Stomach smooth muscle (tissue), 2 donors: ENCODE data around the gene APMAP.
"Not testable (repeated sequence)": the region's sequence is repeated elsewhere in the genome, so short reads cannot be mapped to it uniquely, and the experiment has no call there.

Experiments used
- H3K27ac ChIP-seq: one replicate; pipeline ENCODE4 v1.7.0; 2013; ENCODE audit warnings: mild to moderate bottlenecking, low read length, inconsistent platforms
- H3K27me3 ChIP-seq, 2 donors: one replicate each; pipeline ENCODE4 v1.7.0; 2013; ENCODE audit warnings: low read length in 2 of 2; ENCODE audit not compliant: insufficient read depth in 2 of 2, control insufficient read depth in 1 of 2
- H3K36me3 ChIP-seq, 2 donors: one replicate each; pipeline ENCODE4 v1.7.0; 2013; ENCODE audit warnings: low read length in 2 of 2; ENCODE audit not compliant: control insufficient read depth in 2 of 2, insufficient read depth in 2 of 2
- H3K4me1 ChIP-seq: one replicate; pipeline ENCODE4 v1.7.0; 2013; ENCODE audit warnings: low read length; ENCODE audit not compliant: control insufficient read depth, insufficient read depth
- H3K4me3 ChIP-seq, 2 donors: one replicate each; pipeline ENCODE4 v1.7.0; 2013; ENCODE audit warnings: low read length in 2 of 2
- H3K9ac ChIP-seq, 2 donors: one replicate each; pipeline ENCODE4 v1.7.0; 2013; ENCODE audit warnings: low read length in 2 of 2, mild to moderate bottlenecking in 1 of 2
- H3K9me3 ChIP-seq, 2 donors: one replicate each; pipeline ENCODE4 v1.7.0; 2013; ENCODE audit warnings: low read length in 2 of 2; ENCODE audit not compliant: control insufficient read depth in 2 of 2
- donor health status: healthy.
- donor health status: Pancreatic carcinoma.

The APMAP gene

GRCh38 chr20:25006431-25007167, 14.0 kb upstream of the APMAP start:
- H3K36me3 ChIP-seq = peaks cover 10 to 34% of the 10 kb centered on the region in 2 donors
- no peaks in the 10 kb centered on the region for H3K27me3 ChIP-seq
- no peak overlapping the region for H3K4me3 ChIP-seq
- H3K9ac ChIP-seq = no peak overlapping the region
- H3K9me3 ChIP-seq = no peaks in the 10 kb centered on the region
- H3K27ac ChIP-seq = peak overlapping the region; percentile 82
- H3K4me1 ChIP-seq = peaks cover 54% of the 10 kb centered on the region

- H3K27me3 ChIP-seq = no peaks in the 10 kb centered on the region
- H3K9ac ChIP-seq = peak overlapping the region; percentile 0 to 51
- H3K4me3 ChIP-seq = peak overlapping the region in 1 of 2 donors; percentile 29
- peaks cover 55% of the 10 kb centered on the region for H3K4me1 ChIP-seq
- peaks cover 9 to 30% of the 10 kb centered on the region in 2 donors for H3K36me3 ChIP-seq
- H3K27ac ChIP-seq = peak overlapping the region; percentile 82
- H3K9me3 ChIP-seq = no peaks in the 10 kb centered on the region
These were observed 13.1 kb upstream of the APMAP start for GRCh38 chr20:25005661-25006060.

- peaks cover 9 to 27% of the 10 kb centered on the region in 2 donors for H3K36me3 ChIP-seq
- peak overlapping the region; percentile 82 for H3K27ac ChIP-seq
- H3K9ac ChIP-seq = peak overlapping the region in 1 of 2 donors; percentile 0
- H3K27me3 ChIP-seq = no peaks in the 10 kb centered on the region
- no peaks in the 10 kb centered on the region for H3K9me3 ChIP-seq
- peak overlapping the region in 1 of 2 donors; percentile 29 for H3K4me3 ChIP-seq
- H3K4me1 ChIP-seq = peaks cover 58% of the 10 kb centered on the region
These were observed 12.7 kb upstream of the APMAP start for GRCh38 chr20:25005220-25005619.

- Histone ChIP-seq H3K9ac (no peak overlapping the region), H3K4me1 (peaks cover 59% of the 10 kb centered on the region), H3K27me3 (no peaks in the 10 kb centered on the region), H3K4me3 (no peak overlapping the region), H3K9me3 (no peaks in the 10 kb centered on the region), H3K27ac (no peak overlapping the region), H3K36me3 (peaks cover 9 to 13% of the 10 kb centered on the region in 2 donors)
These were observed 10.5 kb upstream of the APMAP start for GRCh38 chr20:25003002-25003401.

- not testable (repeated sequence) for H3K36me3 ChIP-seq, H3K27me3 ChIP-seq, H3K9ac ChIP-seq, H3K4me3 ChIP-seq, H3K9me3 ChIP-seq, H3K27ac ChIP-seq
- H3K4me1 ChIP-seq = peaks cover 56% of the 10 kb centered on the region
These were observed 8.8 kb upstream of the APMAP start for GRCh38 chr20:25001323-25001722.

- H3K27me3 ChIP-seq = no peaks in the 10 kb centered on the region
- H3K9ac ChIP-seq = no peak overlapping the region
- H3K27ac ChIP-seq = peak overlapping the region; percentile 78
- no peaks in the 10 kb centered on the region for H3K36me3 ChIP-seq
- H3K9me3 ChIP-seq = no peaks in the 10 kb centered on the region
- peaks cover 56% of the 10 kb centered on the region for H3K4me1 ChIP-seq
- H3K4me3 ChIP-seq = no peak overlapping the region
These were observed 7.8 kb upstream of the APMAP start for GRCh38 chr20:25000268-25000801.

- H3K36me3 ChIP-seq = no peaks in the 10 kb centered on the region
- no peaks in the 10 kb centered on the region for H3K9me3 ChIP-seq
- H3K27me3 ChIP-seq = no peaks in the 10 kb centered on the region
- H3K27ac ChIP-seq = peak overlapping the region; percentile 78
- peaks cover 56% of the 10 kb centered on the region for H3K4me1 ChIP-seq
- no peak overlapping the region for H3K4me3 ChIP-seq
- no peak overlapping the region for H3K9ac ChIP-seq
These were observed 7.0 kb upstream of the APMAP start for GRCh38 chr20:24999568-24999967.

- H3K36me3 ChIP-seq = no peaks in the 10 kb centered on the region
- H3K9ac ChIP-seq = peak overlapping the region in 1 of 2 donors; percentile 62
- no peaks in the 10 kb centered on the region for H3K9me3 ChIP-seq
- H3K4me1 ChIP-seq = peaks cover 58% of the 10 kb centered on the region
- H3K27me3 ChIP-seq = no peaks in the 10 kb centered on the region
- peak overlapping the region in 1 of 2 donors; percentile 55 for H3K4me3 ChIP-seq
- peak overlapping the region; percentile 78 for H3K27ac ChIP-seq
These were observed 6.3 kb upstream of the APMAP start for GRCh38 chr20:24998631-24999445.

- Histone ChIP-seq H3K27me3 (no peaks in the 10 kb centered on the region), H3K4me3 (no peak overlapping the region), H3K36me3 (no peaks in the 10 kb centered on the region), H3K4me1 (peaks cover 62% of the 10 kb centered on the region), H3K9me3 (no peaks in the 10 kb centered on the region), H3K9ac (peak overlapping the region in 1 of 2 donors; percentile 62), H3K27ac (peak overlapping the region; percentile 78)
These were observed 5.6 kb upstream of the APMAP start for GRCh38 chr20:24998121-24998520.

GRCh38 chr20:24996449-24997377, 4.2 kb upstream of the APMAP start:
- Histone ChIP-seq H3K4me1 (peaks cover 69% of the 10 kb centered on the region), H3K27ac (no peak overlapping the region), H3K9ac (no peak overlapping the region)

More at GRCh38 chr20:24996449-24997377, 4.2 kb upstream of the APMAP start:
- Histone ChIP-seq H3K4me3 (no peak overlapping the region), H3K36me3 (no peaks in the 10 kb centered on the region), H3K27me3 (no peaks in the 10 kb centered on the region), H3K9me3 (no peaks in the 10 kb centered on the region)
